Tibial artery (tissue), 4 donors: ENCODE measurements around the gene FGFRL1.

Source experiments
- DNase-seq, 2 donors: peaks; one replicate each; pipeline ENCODE4 v3.0.0-alpha.2; 2019
- H3K27ac ChIP-seq, 2 donors: fragments of 200-600 bp; sonication (generic) in 1 of 2; 1 replicate in 1 of 2; 2 replicates in 1 of 2; pipeline ENCODE4 v1.5.1; 2018 to 2019; ENCODE audit warnings: mild to moderate bottlenecking in 1 of 2
- H3K27me3 ChIP-seq, 2 donors: fragments of 200-600 bp; sonication (generic) in 1 of 2; one replicate each; pipeline versions ENCODE4 v1.5.1 to v1.6.0; 2016 to 2019
- H3K36me3 ChIP-seq, 3 donors: fragments of 200-600 bp; sonication (generic) in 2 of 3; one replicate each; pipeline ENCODE4 v1.5.1; 2016 to 2019; ENCODE audit warnings: mild to moderate bottlenecking in 2 of 3
- H3K4me1 ChIP-seq, 4 donors: fragments of 200-600 bp; sonication (generic) in 2 of 4; 1 replicate in 3 of 4; 2 replicates in 1 of 4; pipeline ENCODE4 v1.5.1; 2016 to 2019
- H3K4me3 ChIP-seq, 2 donors: fragments of 200-600 bp; sonication (generic) in 1 of 2; 1 replicate in 1 of 2; 2 replicates in 1 of 2; pipeline ENCODE4 v1.5.1; 2018 to 2019; ENCODE audit warnings: mild to moderate bottlenecking in 2 of 2
- H3K9me3 ChIP-seq, 3 donors: fragments of 200-600 bp; sonication (generic) in 1 of 3; one replicate each; pipeline ENCODE4 v1.5.1; 2016 to 2019
- intact Hi-C: fragments of 100-400 bp; cut with DNase I; formaldehyde crosslinking; loops from one replicate; pipeline ENCODE4 v1.15.0; 2023; ENCODE audit warnings: low total_unique reads
- TF ChIP-seq, protein P1 (sequence below), 2 experiments: fragments of 200-600 bp in 1 of 2; fragments of 450-650 bp in 1 of 2; IDR thresholded peaks; one replicate each; pipeline ENCODE4 v1.5.1; 2017 to 2019; ENCODE audit warnings: antibody characterized with exemption in 2 of 2, mild to moderate bottlenecking in 1 of 2, moderate library complexity in 1 of 2

The FGFRL1 gene

DNA sequence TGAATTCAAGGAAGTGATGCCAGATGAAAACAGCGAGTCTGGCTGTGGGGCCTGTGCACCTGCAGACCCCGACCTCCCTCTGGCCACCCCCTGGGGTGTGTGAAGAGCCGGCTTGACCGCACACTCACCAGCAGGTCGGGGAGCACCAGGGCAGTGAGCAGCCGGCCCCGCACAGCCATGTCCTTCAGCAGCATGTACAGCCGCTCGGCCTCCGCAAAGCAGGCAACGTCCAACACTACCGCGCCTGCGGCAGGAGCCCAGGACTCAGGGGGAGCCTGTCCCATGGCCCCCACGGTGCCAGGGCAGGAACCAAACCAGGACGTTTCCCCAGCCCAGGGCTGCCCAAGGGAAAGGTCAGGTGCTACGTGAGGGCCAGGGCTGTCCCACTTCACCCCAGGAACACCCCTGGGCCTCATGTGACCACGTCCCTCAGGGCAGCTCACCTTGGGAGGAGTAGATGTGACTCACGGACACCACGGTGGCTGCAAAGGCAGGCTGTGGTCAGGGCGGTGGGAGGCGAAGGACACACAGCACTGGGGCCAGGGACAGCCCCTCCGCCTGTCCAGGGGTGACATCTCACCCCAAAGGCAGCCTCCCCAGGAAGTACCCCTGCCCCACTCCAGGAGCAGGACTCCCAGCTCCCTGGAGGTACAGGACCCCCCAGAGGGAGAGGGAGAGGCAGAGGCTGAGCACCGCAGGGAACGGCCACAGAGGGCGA, 46.2 kb upstream of the FGFRL1 start:
- Histone ChIP-seq H3K4me3 (no peak overlapping the region), H3K27ac (no peak overlapping the region), H3K36me3 (peaks cover 4 to 72% (median 51%) of the 10 kb centered on the region in 3 donors), H3K4me1 (peaks cover 0 to 14% (median 8%) of the 10 kb centered on the region in 4 donors), H3K9me3 (no peaks in the 10 kb centered on the region), H3K27me3 (peaks cover 0 to 7% of the 10 kb centered on the region in 2 donors)
- intact Hi-C loops: no loop called here
- TF ChIP-seq, protein P1, sequence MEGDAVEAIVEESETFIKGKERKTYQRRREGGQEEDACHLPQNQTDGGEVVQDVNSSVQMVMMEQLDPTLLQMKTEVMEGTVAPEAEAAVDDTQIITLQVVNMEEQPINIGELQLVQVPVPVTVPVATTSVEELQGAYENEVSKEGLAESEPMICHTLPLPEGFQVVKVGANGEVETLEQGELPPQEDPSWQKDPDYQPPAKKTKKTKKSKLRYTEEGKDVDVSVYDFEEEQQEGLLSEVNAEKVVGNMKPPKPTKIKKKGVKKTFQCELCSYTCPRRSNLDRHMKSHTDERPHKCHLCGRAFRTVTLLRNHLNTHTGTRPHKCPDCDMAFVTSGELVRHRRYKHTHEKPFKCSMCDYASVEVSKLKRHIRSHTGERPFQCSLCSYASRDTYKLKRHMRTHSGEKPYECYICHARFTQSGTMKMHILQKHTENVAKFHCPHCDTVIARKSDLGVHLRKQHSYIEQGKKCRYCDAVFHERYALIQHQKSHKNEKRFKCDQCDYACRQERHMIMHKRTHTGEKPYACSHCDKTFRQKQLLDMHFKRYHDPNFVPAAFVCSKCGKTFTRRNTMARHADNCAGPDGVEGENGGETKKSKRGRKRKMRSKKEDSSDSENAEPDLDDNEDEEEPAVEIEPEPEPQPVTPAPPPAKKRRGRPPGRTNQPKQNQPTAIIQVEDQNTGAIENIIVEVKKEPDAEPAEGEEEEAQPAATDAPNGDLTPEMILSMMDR (IDR thresholded peaks at IDR 0.05): no peak
- DNase-seq: no peak

DNA sequence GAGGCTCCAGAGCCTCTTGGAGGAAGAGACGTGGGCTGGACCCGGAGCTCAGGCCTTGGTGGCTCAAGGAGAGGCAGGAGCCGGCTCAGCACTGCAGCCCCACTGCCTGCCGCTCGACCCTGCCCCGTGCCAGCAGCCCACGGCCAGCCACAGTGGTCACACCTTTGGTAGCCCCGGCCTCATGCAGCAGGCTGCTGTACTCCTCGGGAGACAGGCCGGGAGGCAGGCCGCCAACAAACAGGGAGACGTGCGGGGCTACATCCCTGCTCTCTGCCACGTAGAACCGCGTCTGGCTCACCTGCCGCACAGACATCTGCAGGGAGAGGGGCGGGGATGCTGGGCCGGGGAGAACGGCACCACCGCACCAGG, 45.7 kb upstream of the FGFRL1 start:
- TF ChIP-seq, protein P1 (IDR thresholded peaks at IDR 0.05): no peak
- intact Hi-C loops: no loop called here
- Histone ChIP-seq H3K9me3 (no peaks in the 10 kb centered on the region), H3K36me3 (peaks cover 4 to 68% (median 51%) of the 10 kb centered on the region in 3 donors), H3K4me1 (peaks cover 0 to 14% (median 8%) of the 10 kb centered on the region in 4 donors), H3K4me3 (no peak overlapping the region), H3K27ac (no peak overlapping the region), H3K27me3 (peaks cover 0 to 7% of the 10 kb centered on the region in 2 donors)
- no peak for DNase-seq

DNA sequence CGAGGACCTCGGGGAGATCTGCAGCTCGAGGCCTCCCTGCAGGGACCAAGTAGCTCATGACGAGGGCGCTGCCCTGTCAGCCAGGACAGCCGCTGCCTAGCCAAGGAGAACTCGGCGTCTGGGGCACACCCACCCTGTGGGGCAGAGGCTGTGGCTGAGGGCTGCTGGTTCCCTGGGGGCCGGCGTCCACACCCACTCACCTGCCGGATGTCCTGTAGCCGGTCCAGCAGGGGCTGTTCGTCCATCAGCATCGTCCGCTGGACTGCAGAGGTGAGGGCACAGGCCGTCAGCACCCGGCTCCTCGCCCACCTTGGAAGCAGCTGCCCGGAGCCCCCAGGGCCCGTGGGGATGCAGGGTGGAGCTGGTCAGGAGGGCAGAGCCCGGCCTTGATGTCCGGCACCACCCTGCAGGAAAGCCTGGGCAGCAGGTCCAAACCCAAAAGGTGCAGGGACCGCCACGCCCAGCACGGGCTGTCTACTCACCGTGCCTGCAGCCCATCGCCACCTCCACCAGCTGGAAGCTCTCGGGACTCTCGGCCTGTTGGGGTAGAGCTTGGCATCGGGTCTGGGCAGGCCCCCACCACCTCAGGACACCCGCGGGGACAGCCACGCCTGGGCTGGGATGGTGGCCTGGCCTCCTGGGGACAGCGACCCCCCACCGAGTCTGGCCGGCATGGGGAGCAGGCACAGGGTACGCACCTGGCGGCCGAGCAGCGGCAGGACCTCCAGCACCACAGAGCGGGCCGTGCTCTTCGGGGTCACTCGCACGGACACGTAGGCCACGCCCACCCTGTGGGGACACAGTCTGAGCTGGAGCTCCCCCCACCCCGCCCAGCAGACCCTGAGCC, 44.9 kb upstream of the FGFRL1 start:
- peaks cover 0 to 7% of the 10 kb centered on the region in 2 donors for H3K27me3 ChIP-seq
- TF ChIP-seq, protein P1 (IDR thresholded peaks at IDR 0.05): no peak
- peaks cover 0 to 22% (median 13%) of the 10 kb centered on the region in 4 donors for H3K4me1 ChIP-seq
- no peak for DNase-seq
- no peak overlapping the region for H3K4me3 ChIP-seq
- peaks cover 4 to 60% (median 47%) of the 10 kb centered on the region in 3 donors for H3K36me3 ChIP-seq
- no peaks in the 10 kb centered on the region for H3K9me3 ChIP-seq
- intact Hi-C loops: no loop called here
- H3K27ac ChIP-seq: no peak overlapping the region

DNA sequence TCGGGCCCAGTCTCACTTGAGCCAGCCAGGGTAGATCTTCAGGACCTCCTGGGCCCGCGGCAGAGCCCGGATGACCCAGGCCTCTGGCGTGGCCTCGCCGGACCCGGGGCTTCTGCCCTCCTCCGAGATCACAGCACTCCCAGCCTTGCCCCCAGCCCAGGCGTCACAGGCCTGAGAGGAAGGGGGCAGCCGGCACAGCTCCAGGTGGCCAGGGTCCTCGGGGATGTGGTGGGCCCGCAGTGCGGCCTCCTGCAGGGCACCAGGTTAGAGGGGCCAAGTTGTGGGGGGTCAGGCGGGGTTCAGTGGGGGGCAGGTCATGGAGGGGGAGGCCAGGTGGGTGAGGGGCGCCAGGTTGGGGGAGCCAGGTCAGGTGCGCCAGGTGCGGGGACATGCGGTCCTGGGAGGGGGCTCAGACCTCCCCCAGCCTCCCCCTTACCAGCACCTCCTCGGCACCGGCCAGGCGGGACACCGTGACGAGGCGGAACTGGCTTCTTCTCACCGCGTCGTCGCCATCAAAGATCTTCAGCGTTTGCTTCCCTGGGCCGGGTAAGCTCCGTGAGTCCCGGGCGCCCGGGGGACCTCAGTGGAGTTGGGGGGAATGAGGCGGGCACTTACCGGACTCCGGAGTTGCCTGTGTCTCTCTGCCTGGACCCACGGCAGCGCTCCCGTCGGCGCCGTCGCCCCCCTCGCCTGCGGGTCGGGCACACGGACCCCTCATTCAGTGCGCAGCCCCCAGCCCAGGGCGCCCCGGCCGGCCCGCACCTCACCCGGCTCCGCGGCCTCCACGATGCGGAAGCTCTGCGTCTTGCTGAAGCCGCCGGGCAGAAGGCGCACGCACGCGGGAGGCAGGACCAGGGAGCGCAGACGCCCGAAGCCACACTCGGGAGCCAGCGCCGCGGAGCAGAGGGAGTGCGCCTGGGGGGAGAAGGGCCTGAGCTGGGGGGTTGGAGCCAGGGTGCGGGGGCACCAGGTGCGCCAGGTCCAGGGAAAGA, 44.0 kb upstream of the FGFRL1 start:
- Histone ChIP-seq H3K27ac (no peak overlapping the region), H3K4me3 (no peak overlapping the region), H3K36me3 (peaks cover 2 to 51% (median 38%) of the 10 kb centered on the region in 3 donors), H3K4me1 (peaks cover 0 to 31% (median 22%) of the 10 kb centered on the region in 4 donors), H3K9me3 (no peaks in the 10 kb centered on the region), H3K27me3 (peaks cover 0 to 7% of the 10 kb centered on the region in 2 donors)
- intact Hi-C loops: no loop called here
- TF ChIP-seq, protein P1 (IDR thresholded peaks at IDR 0.05): no peak
- no peak for DNase-seq

DNA sequence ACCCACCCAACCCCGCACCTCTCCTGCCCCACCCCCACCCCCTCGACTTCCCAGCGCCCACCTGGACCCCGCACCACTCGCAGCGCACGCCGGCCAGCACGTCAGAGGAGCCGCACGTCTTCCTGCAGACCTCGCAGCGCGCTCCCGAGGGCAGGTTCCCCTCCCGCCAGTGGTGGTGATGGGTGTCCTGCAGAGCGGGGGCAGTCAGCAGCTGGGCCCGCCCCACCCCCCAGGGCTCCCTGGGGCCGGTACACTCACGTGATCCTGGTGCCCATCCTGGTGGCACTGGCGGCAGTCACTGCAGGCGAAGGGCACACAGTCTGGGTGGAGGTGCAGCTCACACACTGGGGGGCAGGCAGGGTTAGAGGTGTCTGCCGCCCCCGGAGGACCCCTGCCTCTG, 43.2 kb upstream of the FGFRL1 start:
- intact Hi-C loops: no loop called here
- H3K4me3 ChIP-seq: no peak overlapping the region

More for the DNA sequence above, 43.2 kb upstream of the FGFRL1 start:
- TF ChIP-seq, protein P1 (IDR thresholded peaks at IDR 0.05): no peak
- no peaks in the 10 kb centered on the region for H3K9me3 ChIP-seq
- H3K27me3 ChIP-seq: peaks cover 0 to 7% of the 10 kb centered on the region in 2 donors
- H3K4me1 ChIP-seq: peaks cover 0 to 36% (median 27%) of the 10 kb centered on the region in 4 donors
- no peak overlapping the region for H3K27ac ChIP-seq
- no peak for DNase-seq
- H3K36me3 ChIP-seq: peaks cover 0 to 43% (median 30%) of the 10 kb centered on the region in 3 donors
